GM21786 (cell line): ENCODE measurements around the gene PSAPL1.

Source experiments
- ATAC-seq: cut with Tn5 transposase; IDR thresholded peaks from one replicate; pipeline ENCODE4 v1.9.1; 2021; ENCODE audit not compliant: unreplicated experiment

PSAPL1 gene

GRCh38 chr4:7421356-7422150 is 13.2 kb downstream of the PSAPL1 start:
- no peak for ATAC-seq

DNA sequence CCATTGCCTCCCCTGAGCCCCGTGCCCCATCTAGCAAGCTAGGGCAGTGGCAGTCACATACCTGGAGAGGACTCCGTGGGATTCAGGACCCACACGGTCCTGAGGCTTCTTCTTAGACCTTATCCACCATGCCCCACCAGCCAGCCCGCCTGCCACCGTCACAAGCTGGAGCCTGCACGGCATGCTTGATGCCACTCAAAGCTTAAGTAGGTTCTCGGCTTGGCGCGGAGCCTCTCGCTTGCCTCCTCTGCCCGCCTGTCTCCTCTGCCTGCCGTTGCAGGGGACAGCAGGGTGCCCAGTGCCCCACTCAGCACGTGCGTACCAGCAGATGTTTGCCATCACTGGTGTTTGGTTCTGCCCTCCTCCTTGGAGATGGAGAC is 14.1 kb downstream of the PSAPL1 start:
- ATAC-seq = no peak

DNA sequence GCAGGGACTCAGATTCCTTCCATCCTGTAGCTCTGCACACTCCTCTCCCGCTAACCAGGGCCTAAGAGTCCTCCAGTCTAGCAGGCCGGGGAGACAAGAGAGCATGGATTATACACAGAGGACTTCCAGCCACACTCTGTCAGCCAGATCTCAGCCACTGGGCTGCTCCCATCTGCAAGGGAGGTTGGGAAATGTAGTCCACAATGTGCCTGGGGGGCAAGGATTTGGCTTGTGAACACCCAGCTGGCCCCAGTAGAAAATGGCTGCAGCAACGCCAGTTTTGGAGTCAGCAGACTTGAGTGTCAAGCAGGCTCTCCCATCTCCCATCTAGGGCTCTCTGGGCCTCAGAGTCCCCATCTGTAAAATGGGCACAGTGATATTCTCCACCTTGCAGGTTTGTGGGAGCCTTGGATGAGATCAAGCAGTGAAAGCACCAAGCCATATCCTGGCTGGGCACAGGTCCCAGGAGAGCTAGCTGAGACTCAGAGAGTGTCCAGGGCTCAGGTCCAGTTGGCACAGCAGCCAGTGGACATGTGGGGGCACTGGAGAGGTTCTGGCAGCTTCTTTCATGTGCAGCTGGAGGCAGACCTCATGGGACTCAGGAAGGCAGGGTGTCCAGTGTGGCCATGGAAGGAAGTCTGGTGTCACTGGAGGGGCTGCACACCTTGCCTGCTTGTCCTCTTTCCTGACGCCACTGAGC is 14.6 kb downstream of the PSAPL1 start:
- no peak for ATAC-seq

- no peak for ATAC-seq
Observed at GRCh38 chr4:7418131-7418943, 16.4 kb downstream of the PSAPL1 start.

DNA sequence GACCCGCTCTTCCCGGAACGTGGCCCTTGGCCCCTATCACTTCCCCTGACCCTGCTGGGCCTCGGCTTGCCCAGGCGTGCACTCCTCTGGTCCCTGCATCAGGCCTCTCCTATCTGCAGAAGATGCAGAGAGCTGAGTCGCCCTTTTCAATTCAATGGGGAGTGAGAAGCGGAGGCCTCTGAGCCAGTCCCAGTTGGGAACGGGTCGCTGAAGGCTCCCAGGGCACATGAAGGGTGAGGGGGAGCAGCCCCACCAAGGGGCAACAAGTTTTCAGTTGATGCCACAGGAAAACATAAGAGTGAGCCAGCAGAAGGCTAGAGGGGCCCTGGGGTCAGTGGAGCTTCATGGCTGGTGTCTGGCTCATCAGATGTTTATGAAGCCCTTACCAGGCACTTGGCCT is 17.1 kb downstream of the PSAPL1 start:
- ATAC-seq = no peak

DNA sequence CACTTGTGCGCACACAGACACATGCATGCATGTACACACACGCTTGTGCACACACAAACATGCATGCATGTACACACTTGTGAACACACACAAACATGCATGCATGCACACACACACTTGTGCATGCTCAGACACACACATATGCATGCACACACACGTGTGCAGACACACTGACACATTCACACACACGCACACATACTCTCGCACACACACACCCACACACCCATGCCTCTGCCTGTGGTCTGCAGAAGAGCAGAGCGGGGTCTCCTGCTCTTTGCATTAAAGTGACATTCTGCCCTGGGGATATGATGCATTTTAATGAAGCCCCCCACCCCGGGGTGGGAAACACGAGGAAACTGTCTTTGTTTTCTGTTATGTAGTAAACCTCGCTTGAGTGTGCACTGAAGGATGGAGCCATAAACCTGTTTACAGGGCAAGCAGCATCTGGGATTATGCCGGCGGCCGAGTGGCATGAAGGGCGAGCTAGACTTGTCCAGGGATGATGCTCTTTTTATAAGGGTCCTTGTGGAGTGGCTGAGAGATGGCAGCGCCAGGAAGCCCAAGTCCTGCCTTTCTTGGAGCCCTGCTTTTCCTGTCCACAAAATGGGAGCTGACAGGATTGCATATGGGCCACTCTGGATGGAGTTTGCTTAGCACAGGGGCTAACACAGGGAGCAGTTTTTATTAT is 17.8 kb downstream of the PSAPL1 start:
- no peak for ATAC-seq

GRCh38 chr4:7415927-7416686 is 18.6 kb downstream of the PSAPL1 start:
- no peak for ATAC-seq

DNA sequence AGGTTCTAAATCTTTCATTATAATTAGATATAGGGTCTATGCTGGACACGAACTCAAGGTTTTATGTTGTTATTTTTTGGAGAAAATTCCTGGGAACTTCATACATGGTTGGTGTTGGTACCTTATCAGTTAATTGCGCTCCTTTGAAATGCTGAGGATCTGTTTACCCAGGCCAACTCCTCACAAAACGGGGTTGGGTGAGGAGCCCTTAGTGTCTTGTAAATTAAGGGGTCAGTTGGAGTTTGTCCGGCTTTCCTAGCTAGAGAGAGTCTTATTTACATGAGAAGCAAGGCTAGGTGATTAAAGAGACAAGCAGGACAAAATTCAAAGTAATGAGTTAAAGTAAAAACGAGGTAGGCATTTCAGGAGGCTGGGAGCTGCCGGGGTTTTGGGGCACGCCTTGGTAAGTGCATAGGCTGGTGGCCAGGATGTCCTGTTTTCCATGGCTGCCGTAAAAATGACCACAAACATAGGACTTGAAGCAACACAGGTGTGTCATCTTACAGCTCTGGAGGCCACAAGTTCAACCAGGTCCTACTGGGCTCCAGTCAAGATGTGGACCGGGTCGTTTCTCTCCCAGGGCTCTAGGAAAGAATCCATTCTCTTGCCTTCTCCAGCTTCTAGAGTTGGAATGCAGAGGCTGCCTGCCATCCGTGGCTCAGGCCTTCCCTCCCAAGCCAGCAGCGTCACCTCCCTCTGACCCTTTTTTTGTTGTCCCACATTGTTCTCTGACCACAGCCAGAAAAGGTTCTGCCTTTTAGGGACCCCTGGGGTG is 19.8 kb downstream of the PSAPL1 start:
- ATAC-seq = no peak

GRCh38 chr4:7414046-7414445 is 20.7 kb downstream of the PSAPL1 start:
- no peak for ATAC-seq

DNA sequence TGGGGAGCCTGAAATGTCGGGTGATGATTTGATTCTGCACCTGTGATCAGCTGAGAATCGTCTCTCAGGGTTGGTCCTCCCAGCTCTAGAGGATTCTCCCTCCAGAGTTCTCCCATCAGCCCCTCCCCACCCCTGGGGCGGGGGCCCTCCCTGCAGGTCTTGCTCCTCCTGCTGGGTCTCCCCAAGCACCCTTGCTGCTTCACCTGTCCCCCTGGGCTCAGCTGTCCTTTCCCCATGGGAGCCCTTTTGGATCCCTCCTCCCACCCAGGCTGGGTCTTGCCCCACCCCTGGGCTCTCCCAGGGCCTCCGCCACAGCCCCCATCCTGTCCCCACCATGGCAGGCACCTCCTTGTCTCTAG is 22.2 kb downstream of the PSAPL1 start:
- ATAC-seq = no peak

GRCh38 chr4:7411896-7412553 is 22.7 kb downstream of the PSAPL1 start:
- ATAC-seq = no peak

GRCh38 chr4:7411491-7411890 is 23.2 kb downstream of the PSAPL1 start:
- ATAC-seq = no peak

- ATAC-seq = no peak
Observed at GRCh38 chr4:7410446-7410845, 24.3 kb downstream of the PSAPL1 start.

- no peak for ATAC-seq
Observed at GRCh38 chr4:7408166-7408565, 26.6 kb downstream of the PSAPL1 start.

- ATAC-seq = no peak
Observed at GRCh38 chr4:7403001-7403400, 31.7 kb downstream of the PSAPL1 start.

DNA sequence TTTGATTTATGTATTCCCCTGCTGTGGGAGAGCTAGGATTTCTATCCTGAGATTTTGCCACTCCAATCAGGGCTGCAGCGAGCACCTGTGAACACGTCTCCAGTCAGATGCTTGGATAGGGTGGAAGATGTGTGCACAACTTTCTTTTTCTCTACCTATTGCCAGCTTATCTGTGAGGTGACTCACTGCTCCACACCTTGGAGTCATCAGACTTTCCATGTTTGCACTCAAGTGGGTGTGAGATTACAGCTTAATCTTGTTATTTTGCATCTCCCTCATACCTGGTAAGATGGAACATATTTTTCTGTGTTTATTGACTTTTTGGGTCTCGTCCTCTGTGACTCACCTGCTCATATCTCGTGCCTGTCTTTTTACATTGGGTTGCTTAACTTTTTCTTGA is 32.2 kb downstream of the PSAPL1 start:
- no peak for ATAC-seq

- no peak for ATAC-seq
Observed at GRCh38 chr4:7400671-7401298, 33.9 kb downstream of the PSAPL1 start.

GRCh38 chr4:7399440-7400234 is 35.1 kb downstream of the PSAPL1 start:
- ATAC-seq = no peak
